ENCODE measurements around the gene NUDT14. TPM values are rescaled to one million over a fixed set of nuclear protein-coding genes. Genes with fewer than 3 reads are reported as not detected.

Gene NUDT14
- 30.4 TPM for total RNA-seq

GRCh38 chr14:105180592-105181548 is at the start of gene NUDT14:
Gene NUDT14, minus strand, starts transcription at chr14:105181312. Its CDS starts 103 bp downstream, at chr14:105181209.

GRCh38 chr14:105168496-105168978 is 12.6 kb downstream of the NUDT14 start, which contains the start of gene JAG2:
Gene JAG2, minus strand, starts transcription at chr14:105168776. Its CDS starts 356 bp downstream, at chr14:105168420.

Small RNA genes lying within 50 kb of the gene (small RNA-seq; reads per million reads assigned to genes)
- 0.08 reads per million for gene MIR6765

Other genes with a start within 250 kb of the NUDT14 start
- gene AHNAK2, start 202.9 kb downstream of the NUDT14 start, total RNA-seq: 30.7 TPM
- 12.9 TPM for gene CLBA1, start 195.5 kb downstream of the NUDT14 start, total RNA-seq
- gene CDCA4, start 160.2 kb downstream of the NUDT14 start, total RNA-seq: 10.8 TPM
- 0.46 TPM for gene GPR132, start 115.9 kb downstream of the NUDT14 start, total RNA-seq
- 29.5 TPM for gene JAG2, start 12.5 kb downstream of the NUDT14 start, total RNA-seq
- gene BTBD6, start 67.2 kb upstream of the NUDT14 start, total RNA-seq: 43.1 TPM
- 74.0 TPM for gene BRF1, start 119.7 kb upstream of the NUDT14 start, total RNA-seq
- gene PACS2, start 133.4 kb upstream of the NUDT14 start, total RNA-seq: 98.5 TPM
- gene TEX22, start 217.2 kb upstream of the NUDT14 start, total RNA-seq: 0.46 TPM
- gene MTA1, start 238.5 kb upstream of the NUDT14 start, total RNA-seq: 49.4 TPM

All from diencephalon (tissue), 1 donor.